Right forelimb (tissue), 1 donor: ENCODE results near the gene TMLHE.
"Not testable (repeated sequence)": the region's sequence is repeated elsewhere in the genome, so short reads cannot be mapped to it uniquely, and the experiment has no call there.

ENCODE experiments used
- DNase-seq: peaks from one replicate; pipeline ENCODE4 v3.0.0-alpha.2; 2018

The TMLHE gene

DNA sequence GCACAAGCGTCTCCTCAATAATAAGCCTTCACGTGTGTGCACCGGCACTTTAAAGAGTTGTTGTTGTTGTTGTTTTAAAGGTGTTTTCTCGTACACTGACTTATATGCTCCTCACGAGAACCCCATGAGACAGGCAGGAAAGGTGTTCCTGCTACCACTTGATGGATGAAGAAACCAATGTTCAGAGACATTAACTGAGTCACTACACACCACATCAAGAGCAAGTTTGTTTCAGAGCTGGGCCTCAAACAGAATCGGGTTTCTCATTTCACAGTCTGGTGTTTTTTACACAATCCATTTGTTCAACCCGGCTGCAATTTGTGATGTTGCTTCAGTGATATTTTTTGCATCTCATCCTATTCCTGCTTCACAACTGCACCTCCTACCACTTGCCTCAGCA, 135.6 kb downstream of the TMLHE start:
- DNase-seq: not testable (repeated sequence)

DNA sequence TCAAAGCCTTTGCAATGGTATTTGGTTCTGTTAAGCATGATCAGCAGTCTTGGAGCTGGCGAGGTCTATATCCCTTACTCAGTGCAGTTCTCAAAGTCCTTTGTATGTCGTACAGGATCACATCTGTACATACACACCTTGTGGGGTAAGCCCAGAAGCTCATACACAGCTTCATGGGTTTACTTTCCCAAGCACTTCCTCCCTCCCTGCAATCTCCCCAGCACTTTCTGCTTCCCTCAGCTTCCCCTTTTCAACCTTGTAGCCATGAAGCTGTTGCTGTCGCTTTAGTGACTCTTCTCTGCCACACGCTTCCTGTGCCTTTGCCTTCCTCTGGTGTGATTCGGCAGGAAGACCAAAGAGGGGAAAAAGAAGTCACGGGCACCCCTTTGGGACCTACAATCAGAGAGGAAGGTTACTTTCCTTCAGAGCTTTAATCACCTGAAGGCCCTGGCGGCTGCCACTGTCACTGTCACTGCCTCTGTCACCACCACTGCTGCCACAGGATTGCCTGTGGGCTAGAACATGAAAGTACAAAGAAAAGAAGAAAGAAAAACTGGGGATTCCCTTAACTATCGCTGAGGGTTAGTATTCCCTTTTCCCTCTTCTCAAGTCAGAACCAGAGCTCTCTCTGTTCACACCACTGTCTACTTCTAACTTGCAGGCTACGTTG, 146.3 kb downstream of the TMLHE start:
- DNase-seq: not testable (repeated sequence)

DNA sequence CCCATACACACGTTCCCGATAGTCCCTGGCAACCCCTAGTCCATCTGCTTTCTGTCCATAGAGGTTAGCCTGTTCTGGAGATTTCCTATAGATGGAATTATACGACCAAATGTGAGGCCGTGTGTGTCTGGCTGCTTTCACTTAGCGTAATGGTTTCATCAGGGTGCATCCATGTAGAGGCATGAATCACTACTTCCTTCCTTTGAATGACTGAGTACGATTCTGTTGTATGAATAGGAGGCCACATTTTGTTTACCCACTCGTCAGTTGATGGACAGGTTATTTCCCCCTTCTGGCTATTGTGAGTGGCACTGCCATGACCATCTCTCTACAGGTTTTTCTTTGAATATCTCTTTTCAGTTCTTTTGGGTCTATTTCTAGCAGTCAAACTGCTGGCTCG, 152.3 kb downstream of the TMLHE start:
- not testable (repeated sequence) for DNase-seq

DNA sequence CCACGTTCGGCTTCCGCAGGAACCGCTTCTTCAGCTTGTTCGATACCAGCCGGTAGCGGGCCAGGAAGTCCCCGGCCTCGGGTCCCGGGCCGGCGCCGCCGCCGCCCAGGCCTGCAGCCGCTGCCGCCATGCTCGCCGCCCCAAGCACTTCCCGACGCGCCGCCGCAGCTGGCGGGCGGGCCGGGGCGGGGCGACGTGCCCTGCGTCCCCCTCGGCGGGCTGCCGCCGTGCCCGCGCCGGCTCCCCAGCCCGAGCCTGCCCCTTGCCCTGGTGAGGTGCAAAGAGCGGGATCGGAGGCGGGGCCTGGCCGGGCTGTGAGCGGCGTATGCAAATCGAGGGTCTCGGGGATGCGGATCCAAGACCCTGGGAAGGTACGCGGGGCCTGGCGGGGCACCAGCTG, 154.3 kb downstream of the TMLHE start, which contains the start of gene F8A3:
F8A3 (minus strand) TSS at position 150 of the 400 bp plus-strand sequence; CDS start at position 130, 20 bp downstream.
- not testable (repeated sequence) for DNase-seq

DNA sequence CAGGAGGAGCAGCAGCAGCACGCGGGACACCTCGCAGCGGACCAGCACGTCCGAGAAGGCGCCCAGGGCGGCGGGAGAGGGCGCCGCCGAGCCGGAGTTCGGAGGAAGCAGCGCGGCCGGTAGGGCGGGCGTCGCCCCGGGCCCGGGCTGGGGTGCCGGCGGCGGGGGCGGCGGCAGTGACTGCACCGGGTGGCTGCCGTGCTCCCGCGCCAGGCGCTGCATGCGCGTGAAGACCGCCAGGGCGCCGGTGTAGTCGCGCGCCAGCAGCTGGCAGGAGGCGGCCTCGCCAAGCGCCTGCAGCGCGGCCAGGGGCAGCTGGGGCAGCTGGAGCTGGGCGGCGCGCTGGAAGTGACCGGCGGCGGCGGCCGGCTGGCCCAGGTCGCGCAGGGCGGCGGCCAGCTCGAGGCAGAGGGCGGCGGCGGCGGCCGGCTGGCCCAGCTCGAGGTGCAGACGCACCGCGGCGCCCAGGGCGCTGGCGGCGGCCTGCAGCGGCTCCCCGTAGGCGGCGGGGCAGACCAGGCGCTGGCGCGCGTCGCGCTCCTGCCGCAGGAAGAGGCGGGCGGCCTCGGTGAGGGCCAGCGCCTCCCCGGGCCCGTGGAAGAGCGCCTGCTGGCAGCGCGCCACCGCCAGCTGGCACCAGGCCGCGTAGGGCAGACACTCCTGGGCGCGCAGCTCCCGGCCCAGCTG, 154.8 kb downstream of the TMLHE start:
- not testable (repeated sequence) for DNase-seq

DNA sequence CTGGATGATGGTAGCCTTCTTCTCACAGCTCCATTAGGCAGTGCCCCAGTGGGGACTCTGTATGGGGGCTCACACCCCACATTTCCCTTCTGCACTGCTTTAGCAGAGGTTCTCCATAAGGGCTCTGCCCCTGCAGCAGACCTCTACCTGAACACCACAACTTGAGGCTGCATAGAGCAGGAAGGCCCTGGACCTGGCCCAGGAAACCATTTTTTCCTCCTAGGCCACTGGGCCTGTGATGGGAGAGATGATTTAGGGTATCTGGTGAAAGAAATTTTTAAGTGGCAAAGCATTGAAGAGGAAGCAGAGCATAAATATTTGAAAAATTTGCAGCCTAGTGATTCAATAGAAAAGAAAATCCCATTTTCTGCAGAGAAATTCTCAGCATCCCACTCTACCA, 171.7 kb downstream of the TMLHE start:
- no peak for DNase-seq
